Spinal cord (tissue), 10 donors: ENCODE results near the gene ADAMTS18. TPM values are rescaled to one million over a fixed set of nuclear protein-coding genes. Genes with fewer than 3 reads are reported as not detected.

ENCODE experiments used
- DNase-seq, 6 donors: peaks; one replicate each; pipeline versions ENCODE4 v3.0.0 to v3.0.0-alpha.2; 2013 to 2015; ENCODE audit warnings: low spot score in 6 of 6, low read depth in 4 of 6
- H3K27ac ChIP-seq: one replicate; pipeline ENCODE4 v1.5.1; 2013; ENCODE audit warnings: low read depth, low read length, control low read depth
- H3K27me3 ChIP-seq: one replicate; pipeline ENCODE4 v1.6.1; 2013; ENCODE audit warnings: low read length; ENCODE audit not compliant: control insufficient read depth, insufficient read depth
- H3K36me3 ChIP-seq: one replicate; pipeline ENCODE4 v1.6.1; 2013; ENCODE audit warnings: low read length; ENCODE audit not compliant: control insufficient read depth, insufficient read depth
- H3K4me1 ChIP-seq: one replicate; pipeline ENCODE4 v1.6.1; 2013; ENCODE audit warnings: low read length; ENCODE audit not compliant: control insufficient read depth, insufficient read depth
- H3K4me3 ChIP-seq: one replicate; pipeline ENCODE4 v1.5.1; 2013; ENCODE audit warnings: low read depth, low read length, control low read depth
- H3K9me3 ChIP-seq: one replicate; pipeline ENCODE4 v1.6.1; 2013; ENCODE audit warnings: low read length; ENCODE audit not compliant: control insufficient read depth, insufficient read depth
- WGBS: methylation state at CpG from one replicate; pipeline ENCODE4 v1.1.5; 2013; ENCODE audit warnings: missing lambda C conversion rate; ENCODE audit not compliant: insufficient coverage; 5-methylcytosine and 5-hydroxymethylcytosine counted together
- polyA plus RNA-seq, 2 donors: library from polyadenylated mRNA; unstranded; fragments of 120-200 nt; gene quantifications; one replicate each; pipeline ENCODE4 v1.2.1, GENCODE V29; 2013; ENCODE audit not compliant: insufficient read length in 2 of 2
- total RNA-seq, 2 donors: library from RNA; depleted of rRNA in 1 of 2; stranded (reverse); fragments of 120-200 nt in 1 of 2; fragments of >200 nt in 1 of 2; gene quantifications; one replicate each; pipeline versions ENCODE4 v1.2.3 to v1.2.4, GENCODE V29; 2013 to 2014
- donor health status: healthy.

The ADAMTS18 gene
- total and polyA plus RNA-seq, 4 donors, result 6.7 to 23.9 (median 8.9) TPM

DNA sequence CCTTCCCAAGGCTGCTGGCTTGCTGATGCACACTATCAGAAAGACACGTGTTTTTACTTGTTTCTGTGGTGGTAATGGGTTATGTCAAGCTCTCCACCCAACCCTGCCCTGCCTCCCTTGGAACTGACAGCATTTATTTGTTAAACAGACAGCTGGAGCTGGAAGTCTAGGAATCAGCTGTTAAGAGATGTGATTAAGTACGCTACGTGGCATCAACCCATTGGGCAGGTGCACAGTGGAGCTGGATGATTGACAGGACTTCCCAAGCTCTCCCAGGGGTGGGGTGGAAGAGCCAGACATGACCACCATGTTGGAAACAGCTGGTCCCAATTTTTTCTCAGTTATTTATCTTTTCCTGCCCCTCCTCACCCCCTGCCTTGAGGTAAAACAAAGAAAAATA, 49.4 kb downstream of the ADAMTS18 start:
- WGBS, result 45% methylated on average over 2 of the region's 3 CpGs
- Histone ChIP-seq H3K9me3 (no peaks in the 10 kb centered on the region), H3K4me1 (no peaks in the 10 kb centered on the region), H3K4me3 (no peak overlapping the region), H3K36me3 (no peaks in the 10 kb centered on the region), H3K27me3 (no peaks in the 10 kb centered on the region), H3K27ac (no peak overlapping the region)
- peak in 2 of 6 donors; percentile 18 to 21 for DNase-seq

DNA sequence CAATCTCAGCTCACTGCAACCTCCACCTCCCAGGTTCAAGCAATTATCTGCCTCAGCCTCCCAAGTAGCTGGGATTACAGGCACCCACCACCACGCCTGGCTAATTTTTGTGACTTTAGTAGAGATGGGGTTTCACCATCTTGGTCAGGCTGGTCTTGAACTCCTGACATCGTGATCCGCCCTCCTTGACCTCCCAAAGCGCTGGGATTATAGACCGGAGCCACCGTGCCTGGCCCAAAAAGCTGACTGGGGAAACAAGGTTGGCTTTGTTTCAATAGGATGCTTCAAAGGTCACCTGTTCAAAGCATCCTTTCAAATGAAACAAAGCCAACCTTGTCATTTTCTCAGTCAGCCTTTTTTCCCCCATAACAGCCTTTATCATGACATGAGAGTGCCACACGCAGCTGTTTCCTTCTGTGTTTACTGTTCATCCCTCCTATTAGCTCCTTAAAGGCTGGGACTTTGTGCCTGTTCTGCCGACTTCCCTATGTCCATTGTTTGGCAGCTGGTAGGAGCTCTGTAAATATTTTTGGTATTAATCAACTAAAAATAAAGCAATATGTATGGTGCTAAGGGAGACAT, 51.1 kb downstream of the ADAMTS18 start:
- H3K9me3 ChIP-seq, result no peaks in the 10 kb centered on the region
- no peaks in the 10 kb centered on the region for H3K27me3 ChIP-seq
- DNase-seq, result no peak
- WGBS, result 85% methylated on average over 5 of the region's 8 CpGs
- H3K36me3 ChIP-seq, result no peaks in the 10 kb centered on the region
- H3K27ac ChIP-seq, result no peak overlapping the region
- no peaks in the 10 kb centered on the region for H3K4me1 ChIP-seq
- H3K4me3 ChIP-seq, result no peak overlapping the region

DNA sequence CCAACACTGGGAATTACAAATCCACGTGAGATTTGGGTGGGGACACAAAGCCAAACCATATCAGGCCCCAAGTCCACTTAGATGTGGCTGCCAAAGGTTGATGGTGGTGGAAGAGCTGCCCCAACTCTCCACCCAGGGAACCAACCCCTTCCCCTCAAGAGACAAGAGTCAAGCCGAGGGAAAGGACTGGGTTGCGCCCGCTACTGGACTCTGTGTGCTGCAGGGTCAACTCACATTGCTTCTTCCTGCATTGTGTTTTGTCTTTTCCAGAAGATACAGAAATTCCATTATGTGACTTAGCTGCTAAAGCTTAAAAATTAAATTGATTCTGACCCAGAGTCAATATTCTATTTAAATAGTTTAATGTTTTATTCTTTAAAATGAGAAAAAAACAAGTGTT, 58.5 kb downstream of the ADAMTS18 start:
- H3K9me3 ChIP-seq, result no peaks in the 10 kb centered on the region
- WGBS, result 40% methylated on average over 2 of the region's 4 CpGs
- DNase-seq, result no peak

DNA sequence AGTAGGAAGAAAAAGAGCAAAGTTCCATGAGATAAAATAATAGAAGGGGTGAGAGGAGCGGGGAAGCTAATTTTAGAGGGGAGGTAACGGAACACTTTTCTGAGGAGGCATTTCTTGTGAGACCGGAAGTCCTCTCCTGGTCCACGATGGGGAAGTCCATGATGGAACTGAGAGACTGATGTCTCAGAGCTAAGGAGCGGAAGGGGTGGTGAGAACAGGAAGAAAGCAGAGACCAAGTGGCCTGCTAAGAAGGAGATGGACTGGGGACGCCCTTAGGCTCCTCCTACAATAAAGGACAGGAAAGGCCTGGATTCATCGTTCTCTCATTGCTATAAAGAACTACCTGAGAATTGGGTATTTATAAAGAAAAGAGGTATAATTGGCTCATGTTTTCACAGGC, 59.4 kb downstream of the ADAMTS18 start:
- H3K4me3 ChIP-seq, result no peak overlapping the region
- H3K27me3 ChIP-seq, result no peaks in the 10 kb centered on the region
- H3K27ac ChIP-seq, result no peak overlapping the region
- H3K9me3 ChIP-seq, result no peaks in the 10 kb centered on the region
- no peaks in the 10 kb centered on the region for H3K36me3 ChIP-seq
- H3K4me1 ChIP-seq, result no peaks in the 10 kb centered on the region
- 94% methylated on average over 5 of the region's 7 CpGs for WGBS
- no peak for DNase-seq

More for the DNA sequence above, 58.5 kb downstream of the ADAMTS18 start:
- Histone ChIP-seq H3K4me3 (no peak overlapping the region), H3K27me3 (no peaks in the 10 kb centered on the region), H3K36me3 (no peaks in the 10 kb centered on the region), H3K27ac (no peak overlapping the region), H3K4me1 (no peaks in the 10 kb centered on the region)

DNA sequence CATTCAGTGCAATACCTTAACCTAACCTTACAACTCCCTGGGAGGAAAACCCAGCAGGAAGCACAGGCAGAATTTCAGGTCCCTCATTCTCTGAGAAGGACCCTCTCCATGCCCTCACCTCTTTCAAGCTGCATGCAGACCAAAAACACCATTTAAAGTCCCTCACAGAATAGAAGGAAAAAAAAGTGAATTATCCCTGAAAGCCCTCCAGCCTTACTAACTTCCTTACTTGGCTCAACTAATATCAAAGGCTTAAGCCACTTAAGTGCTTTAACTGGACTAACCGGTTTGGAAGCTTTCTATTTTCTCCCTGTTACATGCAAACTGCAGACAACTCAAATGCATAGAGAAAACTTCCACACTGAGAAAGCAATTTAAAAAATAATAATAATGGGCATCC, 60.5 kb downstream of the ADAMTS18 start:
- Histone ChIP-seq H3K4me1 (no peaks in the 10 kb centered on the region), H3K27ac (no peak overlapping the region), H3K27me3 (no peaks in the 10 kb centered on the region), H3K9me3 (no peaks in the 10 kb centered on the region), H3K4me3 (no peak overlapping the region), H3K36me3 (no peaks in the 10 kb centered on the region)
- WGBS, result 17% methylated on average over 1 of the region's 1 CpG
- DNase-seq, result no peak

DNA sequence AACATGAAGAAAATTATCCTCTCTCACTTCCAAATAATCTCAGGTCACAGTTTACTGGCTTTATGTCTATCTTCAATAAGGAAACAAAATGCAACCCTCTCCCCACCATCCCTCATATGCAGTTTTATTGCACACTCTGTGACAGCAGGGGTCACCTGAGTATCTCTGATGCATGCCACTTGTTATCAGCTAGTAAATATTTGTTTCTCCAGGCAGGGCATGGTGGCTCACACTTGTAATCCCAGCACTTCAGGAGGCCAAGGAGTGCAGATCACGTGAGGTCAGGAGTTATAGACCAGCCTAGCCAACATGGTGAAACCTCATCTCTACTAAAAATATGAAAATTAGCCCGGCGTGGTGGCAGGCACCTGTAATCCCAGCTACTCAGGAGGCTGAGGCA, 61.1 kb downstream of the ADAMTS18 start:
- DNase-seq, result no peak
- no peak overlapping the region for H3K27ac ChIP-seq
- 82% methylated on average over 2 of the region's 3 CpGs for WGBS

DNA sequence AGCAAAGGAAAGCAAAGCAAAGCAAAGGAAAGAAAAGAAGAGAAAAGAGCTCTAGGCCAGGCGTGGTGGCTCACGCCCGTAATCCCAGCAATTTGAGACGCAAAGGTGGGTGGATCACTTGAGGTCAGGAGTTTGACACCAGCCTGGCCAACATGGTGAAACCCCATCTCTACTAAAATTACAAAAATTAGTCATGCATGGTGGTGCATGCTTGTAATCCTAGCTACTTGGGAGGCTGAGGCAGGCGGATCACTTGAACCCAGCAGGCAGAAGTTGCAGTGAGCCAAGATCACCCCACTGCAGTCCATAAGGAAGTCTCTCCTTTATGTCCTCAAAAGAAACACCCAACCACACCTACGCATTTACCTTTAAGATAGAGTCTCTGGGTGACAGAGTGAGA, 70.1 kb downstream of the ADAMTS18 start:
- H3K4me3 ChIP-seq, result no peak overlapping the region
- H3K27ac ChIP-seq, result no peak overlapping the region
- no peaks in the 10 kb centered on the region for H3K4me1 ChIP-seq
- no peak for DNase-seq
- 100% methylated on average over 4 of the region's 6 CpGs for WGBS
- H3K9me3 ChIP-seq, result no peaks in the 10 kb centered on the region
- H3K27me3 ChIP-seq, result no peaks in the 10 kb centered on the region
- H3K36me3 ChIP-seq, result no peaks in the 10 kb centered on the region

More for the DNA sequence above, 61.1 kb downstream of the ADAMTS18 start:
- H3K36me3 ChIP-seq, result no peaks in the 10 kb centered on the region
- no peaks in the 10 kb centered on the region for H3K4me1 ChIP-seq
- no peaks in the 10 kb centered on the region for H3K9me3 ChIP-seq
- H3K27me3 ChIP-seq, result no peaks in the 10 kb centered on the region
- H3K4me3 ChIP-seq, result no peak overlapping the region

DNA sequence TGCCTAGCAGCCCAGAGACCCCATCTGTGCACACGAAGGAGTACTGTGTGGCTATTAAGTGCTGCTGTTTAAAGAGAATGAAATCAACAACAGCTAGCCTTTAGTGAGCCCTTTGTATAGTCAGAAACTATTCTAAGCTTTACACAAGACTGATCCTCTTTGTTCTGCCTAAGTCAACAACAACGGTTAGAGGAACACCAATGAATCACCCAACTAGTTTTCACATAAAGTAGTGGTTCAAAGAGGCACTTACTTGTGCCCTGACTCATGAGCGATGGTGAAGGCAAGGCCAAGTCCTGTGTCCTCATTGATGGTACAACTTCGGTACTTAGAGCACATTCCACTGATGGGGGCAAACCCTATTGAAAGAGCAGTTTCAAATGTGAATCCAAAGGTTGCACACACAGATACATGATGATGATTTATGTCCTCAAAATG, 75.8 kb downstream of the ADAMTS18 start:
- DNase-seq, result peak in 2 of 6 donors; percentile 26 to 63
- H3K4me3 ChIP-seq, result no peak overlapping the region

DNA sequence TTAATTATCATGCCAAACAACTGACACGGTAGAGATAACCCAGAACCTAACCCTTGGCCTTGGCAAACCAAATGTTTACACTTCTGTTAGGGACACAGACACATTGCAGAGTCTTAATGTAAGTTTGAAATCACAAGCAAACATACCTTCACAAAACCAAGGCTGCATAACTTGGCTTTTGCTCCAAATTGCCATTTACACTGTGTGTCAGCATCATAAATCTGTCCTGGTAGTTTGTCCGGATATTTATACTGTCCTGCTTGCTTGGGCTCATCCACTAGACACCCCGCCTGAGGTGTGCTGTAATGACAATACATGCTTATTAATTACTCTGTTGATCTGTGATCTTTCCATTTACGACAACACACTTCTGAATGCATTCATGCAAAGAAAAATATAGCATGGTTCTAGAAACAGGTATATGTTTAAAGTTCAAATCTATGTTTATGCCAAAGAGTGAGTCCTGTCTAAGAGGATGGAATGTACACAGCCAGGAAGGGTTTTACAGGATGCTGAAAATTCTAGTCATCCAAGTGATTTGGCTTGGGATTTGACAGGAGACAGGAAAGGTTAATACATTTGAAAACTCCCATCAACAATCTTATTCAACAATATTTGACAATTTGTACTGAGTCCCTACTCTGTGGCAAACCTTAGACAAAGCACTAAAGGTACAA, 81.1 kb downstream of the ADAMTS18 start:
- DNase-seq, result no peak
- H3K27me3 ChIP-seq, result no peaks in the 10 kb centered on the region
- no peak overlapping the region for H3K27ac ChIP-seq
- no peaks in the 10 kb centered on the region for H3K9me3 ChIP-seq
- H3K4me1 ChIP-seq, result peaks cover 3% of the 10 kb centered on the region
- H3K4me3 ChIP-seq, result no peak overlapping the region
- no CpG with 5 or more reads among the region's 4 CpGs for WGBS
- peaks cover 3% of the 10 kb centered on the region for H3K36me3 ChIP-seq

More for the DNA sequence above, 75.8 kb downstream of the ADAMTS18 start:
- H3K4me1 ChIP-seq, result peaks cover 3% of the 10 kb centered on the region
- no peaks in the 10 kb centered on the region for H3K27me3 ChIP-seq
- no peak overlapping the region for H3K27ac ChIP-seq
- peaks cover 3% of the 10 kb centered on the region for H3K36me3 ChIP-seq
- H3K9me3 ChIP-seq, result no peaks in the 10 kb centered on the region
- 35% methylated on average over 2 of the region's 4 CpGs for WGBS

DNA sequence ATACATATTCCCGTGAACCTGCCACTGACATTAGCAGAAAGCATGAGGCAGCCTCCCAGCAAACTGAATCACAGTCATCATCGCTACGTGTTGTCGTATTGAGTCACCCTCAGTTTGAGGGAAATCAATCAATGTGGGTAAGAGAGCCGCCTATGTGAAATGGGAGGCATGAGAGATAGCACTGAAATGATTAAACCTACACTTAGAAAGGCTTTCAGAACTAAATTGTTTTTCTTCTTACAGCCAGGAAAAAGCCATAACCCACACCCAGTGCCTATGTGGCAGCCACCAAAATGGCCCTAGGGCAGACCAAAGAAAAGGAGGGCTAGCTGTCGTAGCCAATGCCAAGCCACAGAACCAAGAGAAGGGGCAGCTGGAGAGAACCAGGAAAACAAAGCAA, 90.5 kb downstream of the ADAMTS18 start:
- 100% methylated on average over 2 of the region's 6 CpGs for WGBS
- no peak for DNase-seq
- Histone ChIP-seq H3K9me3 (no peaks in the 10 kb centered on the region), H3K36me3 (no peaks in the 10 kb centered on the region), H3K4me3 (no peak overlapping the region), H3K27ac (no peak overlapping the region), H3K4me1 (no peaks in the 10 kb centered on the region), H3K27me3 (no peaks in the 10 kb centered on the region)
